Esophagus squamous epithelium (tissue), 5 donors: ENCODE results near the gene PDCD6IP. TPM values are rescaled to one million over a fixed set of nuclear protein-coding genes. Genes with fewer than 3 reads are reported as not detected.
A peak's percentile ranks its signal among the peaks of the same experiment; 100 is the strongest.

Source experiments
- DNase-seq: peaks from one replicate; lab custom pipeline; 2025; lab: John Stamatoyannopoulos, UW
- H3K27ac ChIP-seq, 4 donors: fragments of 200-600 bp; sonication (generic); one replicate each; pipeline ENCODE4 v1.5.1; 2016 to 2019; ENCODE audit warnings: mild to moderate bottlenecking in 1 of 4
- H3K27me3 ChIP-seq, 4 donors: fragments of 200-600 bp; sonication (generic); 1 replicate in 3 of 4; 2 replicates in 1 of 4; pipeline versions ENCODE4 v1.5.1 to v1.6.0; 2017 to 2021; ENCODE audit warnings: antibody characterized with exemption in 1 of 4
- H3K36me3 ChIP-seq, 3 donors: fragments of 200-600 bp; sonication (generic); one replicate each; pipeline ENCODE4 v1.5.1; 2016 to 2019
- H3K4me1 ChIP-seq, 3 donors: fragments of 200-600 bp; sonication (generic); one replicate each; pipeline ENCODE4 v1.5.1; 2017 to 2019
- H3K4me3 ChIP-seq, 4 donors: fragments of 200-600 bp; sonication (generic); 1 replicate in 3 of 4; 2 replicates in 1 of 4; pipeline ENCODE4 v1.5.1; 2016 to 2019; ENCODE audit warnings: mild to moderate bottlenecking in 2 of 4, moderate library complexity in 1 of 4
- H3K9me3 ChIP-seq, 3 donors: fragments of 200-600 bp; sonication (generic); one replicate each; pipeline ENCODE4 v1.5.1; 2016 to 2019
- POLR2A ChIP-seq, 4 donors: fragments of 450-650 bp; IDR thresholded peaks; one replicate each; pipeline ENCODE4 v1.6.1; 2017; ENCODE audit warnings: antibody characterized with exemption in 4 of 4, mild to moderate bottlenecking in 4 of 4, moderate library complexity in 3 of 4
- WGBS, 2 donors: methylation state at CpG; one replicate each; pipeline ENCODE4 v1.1.5; 2018; 5-methylcytosine and 5-hydroxymethylcytosine counted together
- intact Hi-C: fragments of 100-400 bp; cut with DNase I; formaldehyde crosslinking; loops from one replicate; pipeline ENCODE4 v1.15.0; 2022
- total RNA-seq, 4 donors: library from RNA; depleted of rRNA; stranded (reverse); fragments of >200 nt; gene quantifications; one replicate each; pipeline ENCODE4 v1.1.0, GENCODE V29; 2016
- TF ChIP-seq, protein P1 (sequence below), 6 experiments: fragments of 450-650 bp in 4 of 6; fragments of 200-600 bp in 2 of 6; sonication (generic) in 2 of 6; IDR thresholded peaks; one replicate each; pipeline ENCODE4 v1.5.1; 2016 to 2019; ENCODE audit warnings: antibody characterized with exemption in 6 of 6, mild to moderate bottlenecking in 4 of 6, moderate library complexity in 4 of 6
- donor health status: DM: yes; HTN: yes; CAD: no.

Gene PDCD6IP
- total RNA-seq, 4 donors from 2014 or later, result 95.1 to 317 (median 189) TPM

- Histone ChIP-seq H3K27ac (no peak overlapping the region), H3K36me3 (no peaks in the 10 kb centered on the region), H3K4me3 (no peak overlapping the region), H3K27me3 (no peaks in the 10 kb centered on the region), H3K4me1 (peaks cover 14 to 32% (median 23%) of the 10 kb centered on the region in 3 donors), H3K9me3 (no peaks in the 10 kb centered on the region)
- TF ChIP-seq POLR2A (IDR thresholded peaks at IDR 0.05), result no peak
- TF ChIP-seq, protein P1, sequence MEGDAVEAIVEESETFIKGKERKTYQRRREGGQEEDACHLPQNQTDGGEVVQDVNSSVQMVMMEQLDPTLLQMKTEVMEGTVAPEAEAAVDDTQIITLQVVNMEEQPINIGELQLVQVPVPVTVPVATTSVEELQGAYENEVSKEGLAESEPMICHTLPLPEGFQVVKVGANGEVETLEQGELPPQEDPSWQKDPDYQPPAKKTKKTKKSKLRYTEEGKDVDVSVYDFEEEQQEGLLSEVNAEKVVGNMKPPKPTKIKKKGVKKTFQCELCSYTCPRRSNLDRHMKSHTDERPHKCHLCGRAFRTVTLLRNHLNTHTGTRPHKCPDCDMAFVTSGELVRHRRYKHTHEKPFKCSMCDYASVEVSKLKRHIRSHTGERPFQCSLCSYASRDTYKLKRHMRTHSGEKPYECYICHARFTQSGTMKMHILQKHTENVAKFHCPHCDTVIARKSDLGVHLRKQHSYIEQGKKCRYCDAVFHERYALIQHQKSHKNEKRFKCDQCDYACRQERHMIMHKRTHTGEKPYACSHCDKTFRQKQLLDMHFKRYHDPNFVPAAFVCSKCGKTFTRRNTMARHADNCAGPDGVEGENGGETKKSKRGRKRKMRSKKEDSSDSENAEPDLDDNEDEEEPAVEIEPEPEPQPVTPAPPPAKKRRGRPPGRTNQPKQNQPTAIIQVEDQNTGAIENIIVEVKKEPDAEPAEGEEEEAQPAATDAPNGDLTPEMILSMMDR (IDR thresholded peaks at IDR 0.05), result no peak
- intact Hi-C loops, result no loop called here
- 93 to 100% methylated on average over 3 of the region's 3 CpGs for WGBS, 2 donors
- DNase-seq, result no peak
Observed at GRCh38 chr3:33795856-33796536, 2.4 kb upstream of the PDCD6IP start.

- H3K27ac ChIP-seq, result peak overlapping the region; percentile 96 to 99 (median 98)
- peak overlapping the region; percentile 72 to 99 (median 90) for H3K4me3 ChIP-seq
- DNase-seq, result no peak
- TF ChIP-seq, protein P1 (IDR thresholded peaks at IDR 0.05), result no peak
- TF ChIP-seq POLR2A (IDR thresholded peaks at IDR 0.05), result no peak
- H3K36me3 ChIP-seq, result peaks cover 0 to 7% (median 0%) of the 10 kb centered on the region in 3 donors
- intact Hi-C loops, result no loop called here
- H3K27me3 ChIP-seq, result no peaks in the 10 kb centered on the region
- H3K9me3 ChIP-seq, result no peaks in the 10 kb centered on the region
- WGBS, 2 donors, result 0 to 1% methylated on average over 9 of the region's 9 CpGs
- peaks cover 14 to 53% (median 32%) of the 10 kb centered on the region in 3 donors for H3K4me1 ChIP-seq
Observed at GRCh38 chr3:33798113-33798417, 365 bp upstream of the PDCD6IP start.

DNA sequence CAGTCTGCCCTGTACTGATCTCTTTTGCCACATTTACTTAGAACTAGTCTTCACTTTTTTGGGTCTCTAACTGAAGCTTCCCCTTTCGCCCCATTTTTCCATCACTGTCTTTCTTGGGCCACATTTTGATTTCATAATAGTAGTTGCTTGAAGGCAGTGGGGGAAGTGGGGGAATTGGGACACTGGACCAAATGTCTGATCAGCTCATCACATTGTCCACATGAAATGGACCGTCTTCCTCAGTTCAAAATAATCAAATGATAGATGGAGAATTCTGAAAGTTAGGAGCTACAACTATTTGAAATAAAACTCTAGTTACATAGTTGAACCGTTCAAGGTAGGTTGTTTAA, 747 bp downstream of the PDCD6IP start:
- Histone ChIP-seq H3K27ac (peak overlapping the region; percentile 96 to 99 (median 98)), H3K36me3 (peaks cover 0 to 17% (median 0%) of the 10 kb centered on the region in 3 donors), H3K4me3 (peak overlapping the region; percentile 72 to 99 (median 90)), H3K4me1 (peaks cover 14 to 60% (median 32%) of the 10 kb centered on the region in 3 donors), H3K27me3 (no peaks in the 10 kb centered on the region), H3K9me3 (no peaks in the 10 kb centered on the region)
- WGBS, 2 donors, result 5 to 11% methylated on average over 3 of the region's 3 CpGs
- no peak for TF ChIP-seq POLR2A (IDR thresholded peaks at IDR 0.05)
- TF ChIP-seq, protein P1 (IDR thresholded peaks at IDR 0.05), result no peak
- DNase-seq, result no peak
- intact Hi-C loops, result no loop called here

GRCh38 chr3:33803252-33803651, 4.8 kb downstream of the PDCD6IP start:
- no peaks in the 10 kb centered on the region for H3K27me3 ChIP-seq
- peaks cover 20 to 71% (median 38%) of the 10 kb centered on the region in 3 donors for H3K4me1 ChIP-seq
- H3K36me3 ChIP-seq, result peaks cover 0 to 33% (median 0%) of the 10 kb centered on the region in 3 donors
- TF ChIP-seq POLR2A (IDR thresholded peaks at IDR 0.05), result no peak
- TF ChIP-seq, protein P1 (IDR thresholded peaks at IDR 0.05), result no peak
- no peak for DNase-seq
- no peak overlapping the region for H3K4me3 ChIP-seq
- intact Hi-C loops, result no loop called here
- no peak overlapping the region for H3K27ac ChIP-seq
- H3K9me3 ChIP-seq, result no peaks in the 10 kb centered on the region
- WGBS, 2 donors, result 86 to 89% methylated on average over 1 of the region's 1 CpG

- Histone ChIP-seq H3K9me3 (no peaks in the 10 kb centered on the region), H3K4me1 (peaks cover 18 to 78% (median 38%) of the 10 kb centered on the region in 3 donors), H3K27me3 (no peaks in the 10 kb centered on the region), H3K27ac (no peak overlapping the region), H3K36me3 (peaks cover 0 to 39% (median 0%) of the 10 kb centered on the region in 3 donors), H3K4me3 (no peak overlapping the region)
- DNase-seq, result no peak
- TF ChIP-seq, protein P1 (IDR thresholded peaks at IDR 0.05), result no peak
- TF ChIP-seq POLR2A (IDR thresholded peaks at IDR 0.05), result no peak
- 79 to 88% methylated on average over 5 to 6 of the region's 6 CpGs for WGBS, 2 donors
- intact Hi-C loops, result no loop called here
Observed at GRCh38 chr3:33803894-33804526, 5.6 kb downstream of the PDCD6IP start.
